GM12864 (cell line): Measurements from ENCODE around the gene CACNA1E.

ENCODE experiments used
- DNase-seq: peaks from one replicate; pipeline ENCODE4 v3.0.0-alpha.2; 2011; ENCODE audit warnings: low read depth
- H3K4me3 ChIP-seq: 2 replicates; pipeline ENCODE4 v1.5.1; 2011; ENCODE audit warnings: mild to moderate bottlenecking, low read depth, low read length, control low read depth
- TF ChIP-seq, protein P1 (sequence below): IDR thresholded peaks from 2 replicates; pipeline ENCODE4 v1.5.1; 2011; ENCODE audit warnings: low read depth, mild to moderate bottlenecking, moderate library complexity, low read length, control low read depth, inconsistent platforms; ENCODE audit errors: missing control alignments

The CACNA1E gene

DNA sequence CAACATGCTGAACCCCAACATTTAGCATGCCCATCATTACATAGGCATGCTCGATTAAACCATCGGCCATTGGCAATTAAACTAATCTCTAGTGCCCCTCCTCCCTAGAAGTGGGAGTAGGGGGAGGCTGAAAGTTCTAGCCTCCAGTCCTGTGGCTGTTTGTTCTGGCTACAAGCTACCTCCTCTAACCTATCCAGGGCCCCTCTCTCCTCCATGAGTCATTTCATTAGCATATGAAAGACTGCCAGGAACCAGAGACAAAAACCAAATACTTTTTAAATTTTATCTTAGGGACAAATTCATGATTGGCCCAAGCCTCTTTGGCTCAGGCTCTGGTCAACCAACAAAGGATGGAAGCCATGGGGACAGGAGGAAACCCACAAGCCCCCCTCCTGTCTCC, 231.1 kb downstream of the CACNA1E start:
- no peak for DNase-seq
- TF ChIP-seq, protein P1, sequence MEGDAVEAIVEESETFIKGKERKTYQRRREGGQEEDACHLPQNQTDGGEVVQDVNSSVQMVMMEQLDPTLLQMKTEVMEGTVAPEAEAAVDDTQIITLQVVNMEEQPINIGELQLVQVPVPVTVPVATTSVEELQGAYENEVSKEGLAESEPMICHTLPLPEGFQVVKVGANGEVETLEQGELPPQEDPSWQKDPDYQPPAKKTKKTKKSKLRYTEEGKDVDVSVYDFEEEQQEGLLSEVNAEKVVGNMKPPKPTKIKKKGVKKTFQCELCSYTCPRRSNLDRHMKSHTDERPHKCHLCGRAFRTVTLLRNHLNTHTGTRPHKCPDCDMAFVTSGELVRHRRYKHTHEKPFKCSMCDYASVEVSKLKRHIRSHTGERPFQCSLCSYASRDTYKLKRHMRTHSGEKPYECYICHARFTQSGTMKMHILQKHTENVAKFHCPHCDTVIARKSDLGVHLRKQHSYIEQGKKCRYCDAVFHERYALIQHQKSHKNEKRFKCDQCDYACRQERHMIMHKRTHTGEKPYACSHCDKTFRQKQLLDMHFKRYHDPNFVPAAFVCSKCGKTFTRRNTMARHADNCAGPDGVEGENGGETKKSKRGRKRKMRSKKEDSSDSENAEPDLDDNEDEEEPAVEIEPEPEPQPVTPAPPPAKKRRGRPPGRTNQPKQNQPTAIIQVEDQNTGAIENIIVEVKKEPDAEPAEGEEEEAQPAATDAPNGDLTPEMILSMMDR: no peak
- H3K4me3 ChIP-seq: no peak overlapping the region

DNA sequence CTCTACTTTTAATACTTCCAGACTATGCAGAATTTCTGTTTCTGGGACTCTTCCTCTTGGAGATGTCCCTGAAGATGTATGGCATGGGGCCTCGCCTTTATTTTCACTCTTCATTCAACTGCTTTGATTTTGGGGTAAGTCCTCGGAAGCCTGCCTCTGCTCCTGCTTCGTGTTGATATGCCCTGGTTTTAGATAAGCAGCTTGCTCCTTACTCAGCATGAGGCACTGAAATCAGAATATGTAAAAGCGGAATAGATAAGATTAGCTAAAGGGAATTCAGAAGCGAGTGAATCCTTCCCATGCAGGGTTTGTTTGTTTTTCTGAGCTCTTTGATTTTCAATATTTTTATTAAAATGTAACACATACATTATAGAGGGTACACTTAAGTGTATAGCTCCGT, 234.7 kb downstream of the CACNA1E start:
- TF ChIP-seq, protein P1: no peak
- DNase-seq: no peak
- H3K4me3 ChIP-seq: no peak overlapping the region

DNA sequence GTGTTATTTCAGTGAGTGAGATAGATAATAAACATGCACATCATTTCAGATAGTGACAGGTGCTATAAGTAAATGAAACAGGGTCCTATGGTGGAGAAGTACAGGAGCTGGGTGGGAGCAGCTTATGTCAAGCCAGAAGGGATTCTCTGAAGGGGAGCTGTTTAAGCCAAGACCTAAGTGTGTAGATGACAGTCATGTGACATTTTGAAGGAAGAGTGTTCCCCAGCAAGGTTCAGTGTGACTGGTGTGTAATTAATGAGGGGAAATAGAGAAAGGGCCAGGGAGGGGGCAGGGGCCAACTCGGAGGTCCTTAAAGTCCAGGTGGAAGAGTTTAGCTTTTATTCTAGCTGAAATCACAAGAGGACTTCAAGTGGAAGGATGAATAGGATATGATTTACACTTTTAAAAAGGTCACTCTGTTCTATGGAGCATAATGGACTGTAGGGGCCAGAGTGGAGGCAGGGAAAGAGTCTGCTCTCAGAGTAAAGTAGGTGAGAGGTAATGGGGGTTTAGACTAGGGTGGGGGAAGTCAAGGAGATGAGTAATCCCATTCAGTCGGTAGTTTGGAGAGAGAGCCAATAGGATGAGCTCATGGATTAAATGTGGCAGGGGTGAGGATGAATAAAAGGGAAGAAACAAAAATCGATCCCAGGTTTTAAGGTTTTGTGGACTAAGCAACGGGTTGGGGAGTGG, 243.1 kb downstream of the CACNA1E start:
- H3K4me3 ChIP-seq: no peak overlapping the region
- TF ChIP-seq, protein P1: no peak
- DNase-seq: no peak

DNA sequence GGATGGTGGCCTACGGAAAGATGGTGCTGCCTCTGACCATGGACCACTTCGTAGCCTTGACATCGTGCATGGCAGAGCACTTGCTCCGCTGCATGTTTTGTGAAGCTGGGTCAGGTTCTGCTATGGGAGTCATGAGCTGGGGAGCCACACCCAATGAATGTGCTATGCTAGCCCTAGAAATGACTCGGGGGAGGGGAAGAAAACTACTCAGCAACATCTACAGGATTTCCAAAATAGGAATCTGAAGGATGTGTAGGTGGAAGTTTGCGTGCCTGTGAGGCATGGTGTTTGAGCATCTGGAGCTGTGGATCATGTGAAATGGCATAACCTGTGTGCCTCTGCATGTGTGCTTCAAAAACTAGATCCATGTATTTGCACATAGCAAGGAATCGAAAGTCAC, 247.3 kb downstream of the CACNA1E start:
- TF ChIP-seq, protein P1: no peak
- no peak overlapping the region for H3K4me3 ChIP-seq
- DNase-seq: no peak

DNA sequence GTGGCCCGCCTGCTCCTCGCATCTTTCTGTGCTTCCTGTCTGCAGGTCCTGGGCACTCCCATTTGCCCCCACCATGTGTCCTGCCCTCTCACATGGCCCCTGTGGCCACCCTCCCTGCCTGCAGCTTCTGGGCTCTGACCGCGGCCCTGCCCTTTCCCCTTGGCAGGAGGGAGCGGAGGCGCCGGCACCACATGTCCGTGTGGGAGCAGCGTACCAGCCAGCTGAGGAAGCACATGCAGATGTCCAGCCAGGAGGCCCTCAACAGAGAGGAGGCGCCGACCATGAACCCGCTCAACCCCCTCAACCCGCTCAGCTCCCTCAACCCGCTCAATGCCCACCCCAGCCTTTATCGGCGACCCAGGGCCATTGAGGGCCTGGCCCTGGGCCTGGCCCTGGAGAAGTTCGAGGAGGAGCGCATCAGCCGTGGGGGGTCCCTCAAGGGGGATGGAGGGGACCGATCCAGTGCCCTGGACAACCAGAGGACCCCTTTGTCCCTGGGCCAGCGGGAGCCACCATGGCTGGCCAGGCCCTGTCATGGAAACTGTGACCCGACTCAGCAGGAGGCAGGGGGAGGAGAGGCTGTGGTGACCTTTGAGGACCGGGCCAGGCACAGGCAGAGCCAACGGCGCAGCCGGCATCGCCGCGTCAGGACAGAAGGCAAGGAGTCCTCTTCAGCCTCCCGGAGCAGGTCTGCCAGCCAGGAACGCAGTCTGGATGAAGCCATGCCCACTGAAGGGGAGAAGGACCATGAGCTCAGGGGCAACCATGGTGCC, 249.1 kb downstream of the CACNA1E start:
- no peak overlapping the region for H3K4me3 ChIP-seq
- no peak for DNase-seq
- TF ChIP-seq, protein P1: no peak

DNA sequence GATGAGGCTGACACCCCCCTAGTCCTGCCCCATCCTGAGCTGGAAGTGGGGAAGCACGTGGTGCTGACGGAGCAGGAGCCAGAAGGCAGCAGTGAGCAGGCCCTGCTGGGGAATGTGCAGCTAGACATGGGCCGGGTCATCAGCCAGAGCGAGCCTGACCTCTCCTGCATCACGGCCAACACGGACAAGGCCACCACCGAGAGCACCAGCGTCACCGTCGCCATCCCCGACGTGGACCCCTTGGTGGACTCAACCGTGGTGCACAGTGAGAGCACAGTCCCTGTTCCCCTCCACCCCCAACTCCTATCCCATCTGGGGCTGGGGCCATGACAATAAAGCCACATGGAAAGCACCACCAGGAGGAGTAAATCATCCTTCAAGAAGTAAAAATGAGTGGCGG, 250.2 kb downstream of the CACNA1E start:
- H3K4me3 ChIP-seq: no peak overlapping the region
- TF ChIP-seq, protein P1: no peak
- DNase-seq: no peak

DNA sequence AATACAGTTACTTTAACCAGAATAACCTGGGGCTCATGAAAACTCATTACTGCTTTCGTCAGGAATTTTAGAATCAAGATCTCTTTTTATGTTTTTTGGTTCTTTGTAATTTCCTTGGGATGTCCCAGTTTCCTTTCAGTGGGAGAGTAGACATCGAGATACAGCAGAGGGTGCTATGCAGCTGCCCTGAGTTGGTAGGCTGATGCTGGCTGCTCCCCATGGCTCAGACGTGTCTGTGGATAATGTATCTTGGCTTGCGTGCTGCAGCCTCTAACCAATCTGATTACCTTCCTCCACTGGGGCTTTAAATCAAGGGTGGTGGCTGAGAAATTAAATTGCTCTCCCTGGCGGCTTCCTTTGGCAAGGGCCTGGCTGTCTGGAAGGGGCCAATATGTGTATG, 253.7 kb downstream of the CACNA1E start:
- TF ChIP-seq, protein P1: no peak
- DNase-seq: no peak
- H3K4me3 ChIP-seq: no peak overlapping the region
